C4-2B (cell line): ENCODE measurements around the gene PSEN2.

Source experiments
- H3K27ac ChIP-seq: fragments of 450-650 bp; 2 replicates; pipeline ENCODE4 v1.5.1; 2017
- CTCF ChIP-seq: fragments of 450-650 bp; conservative IDR thresholded peaks from 2 replicates; pipeline ENCODE4 v1.5.1; 2017; ENCODE audit warnings: mild to moderate bottlenecking
- ZFX ChIP-seq: fragments of 450-650 bp; IDR thresholded peaks from 2 replicates; pipeline ENCODE4 v1.6.1; 2017

The PSEN2 gene

DNA sequence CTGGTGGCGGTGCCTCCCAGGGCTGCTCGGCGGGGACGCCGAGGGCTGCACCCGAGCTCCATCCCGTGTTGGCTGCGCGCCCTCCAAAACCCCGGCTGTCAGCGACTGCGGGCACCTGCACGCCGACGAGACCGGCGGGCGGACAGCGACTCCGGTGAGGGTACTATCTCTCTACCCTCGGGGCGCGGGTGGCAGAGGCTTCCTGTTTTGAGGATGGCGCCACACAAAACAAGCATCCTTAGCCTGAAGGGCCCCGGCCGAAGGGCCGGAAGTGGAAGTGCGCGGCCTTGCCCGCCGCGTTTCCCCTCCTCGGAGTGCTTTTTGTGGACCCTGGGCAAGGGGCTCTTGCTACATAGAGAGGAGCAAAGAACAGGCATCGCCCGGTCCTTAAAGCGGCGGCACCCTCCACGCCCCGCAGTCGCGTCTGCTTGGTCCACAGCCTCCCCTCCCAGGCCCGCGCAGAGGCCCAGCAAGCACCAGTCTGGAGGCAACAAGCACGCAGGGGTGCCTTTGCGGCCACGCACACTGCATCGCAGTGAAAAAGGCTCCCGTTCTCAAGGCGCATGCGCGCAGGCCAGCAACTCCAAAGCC lies 69.1 kb downstream of the PSEN2 start:
- peak overlapping the region; percentile 98 for H3K27ac ChIP-seq
- TF ChIP-seq CTCF = no peak
- peak; percentile 92 for TF ChIP-seq ZFX

DNA sequence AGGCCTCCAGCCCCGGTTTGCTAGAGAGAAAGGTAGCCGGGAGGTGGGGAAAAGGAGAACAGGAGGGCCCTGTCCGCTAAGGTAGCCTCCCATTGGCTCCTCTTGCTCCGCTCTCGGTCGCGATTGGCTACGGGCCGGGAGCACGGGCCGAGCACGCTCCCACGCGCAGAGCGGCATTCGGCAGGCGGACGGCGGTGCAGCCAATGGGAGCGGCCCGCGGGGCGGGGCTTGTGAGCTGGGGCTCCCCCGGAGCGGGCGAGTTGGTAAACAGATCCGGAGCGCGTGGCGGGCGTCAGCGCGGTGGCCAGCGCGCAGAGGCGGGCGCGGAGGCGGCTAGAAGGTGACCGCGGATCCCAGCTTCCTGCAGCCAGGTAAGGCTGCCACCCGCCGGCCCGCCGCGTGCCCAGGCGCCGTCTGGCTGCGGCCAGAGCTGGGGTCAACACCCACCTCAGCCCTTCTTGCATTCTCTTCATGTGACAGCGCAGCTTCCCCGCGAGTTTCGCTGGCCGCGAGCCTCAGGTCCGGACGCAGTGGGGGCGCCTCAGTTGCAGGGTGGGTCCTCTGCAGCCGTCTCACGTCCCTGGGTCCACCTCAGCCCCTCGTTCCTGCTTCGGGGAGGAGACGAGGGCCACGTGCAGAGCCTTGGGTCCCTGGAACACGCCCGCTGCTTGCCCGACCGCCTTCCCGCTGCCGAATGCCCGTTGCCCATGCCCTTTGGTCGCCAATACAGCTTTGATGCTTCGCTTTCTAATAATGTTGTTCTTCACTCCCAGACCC lies 69.8 kb downstream of the PSEN2 start, which contains the start of gene COQ8A:
Gene COQ8A (plus strand): TSS at position 266 of the 777 bp plus-strand sequence. CDS start 21,092 bp downstream, outside the sequence.
- no peak for TF ChIP-seq ZFX
- no peak for TF ChIP-seq CTCF
- peak within 1 kb of the TSS; percentile 98 for H3K27ac ChIP-seq

GRCh38 chr1:226940806-226941067 lies 70.3 kb downstream of the PSEN2 start:
- TF ChIP-seq ZFX (no peak), CTCF (no peak)
- H3K27ac ChIP-seq = peak overlapping the region; percentile 98

DNA sequence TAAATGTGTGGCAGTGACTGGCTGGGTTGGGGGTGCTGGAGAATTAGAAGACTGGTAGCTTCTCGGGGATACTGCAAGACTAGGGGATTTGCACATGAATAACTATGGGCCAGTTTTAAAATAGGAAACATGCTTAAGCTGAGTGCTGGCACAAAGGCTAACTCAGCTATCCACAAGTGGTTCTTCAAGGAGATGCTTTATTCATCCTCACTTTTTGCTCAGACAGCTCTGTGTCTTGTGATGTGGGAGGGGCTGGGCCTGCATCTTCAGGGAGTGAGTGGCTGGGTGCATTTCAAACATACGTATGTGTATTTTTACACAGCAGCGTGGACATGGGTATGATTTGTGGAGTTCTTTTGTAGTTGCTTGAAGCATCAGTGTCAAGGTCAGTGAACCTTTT lies 72.0 kb downstream of the PSEN2 start:
- H3K27ac ChIP-seq = no peak overlapping the region
- TF ChIP-seq CTCF (no peak), ZFX (no peak)

DNA sequence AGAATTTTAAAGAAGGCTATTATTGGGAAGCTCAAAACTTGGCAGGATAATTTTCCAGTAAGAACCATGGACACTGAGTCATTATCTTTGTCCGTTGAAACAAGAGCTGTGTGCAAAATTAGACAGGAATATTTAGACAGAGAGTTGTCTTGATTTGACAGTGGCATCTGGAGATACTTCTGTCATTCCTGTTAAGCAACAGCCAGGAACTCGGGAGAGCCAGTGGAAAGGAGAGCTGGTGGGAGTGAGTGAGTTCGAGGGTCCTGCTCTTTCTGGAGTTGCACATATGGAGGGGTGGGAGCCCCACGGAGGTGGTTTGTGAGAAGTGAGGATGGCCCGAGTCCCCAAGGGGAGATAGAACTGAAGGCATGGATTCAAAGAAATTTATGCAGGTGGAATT lies 72.7 kb downstream of the PSEN2 start:
- peak overlapping the region; percentile 93; the same call in 1 of the 2 replicates for H3K27ac ChIP-seq
- no peak for TF ChIP-seq ZFX
- no peak for TF ChIP-seq CTCF

- no peak for TF ChIP-seq CTCF
- TF ChIP-seq ZFX = no peak
- H3K27ac ChIP-seq = peak overlapping the region; percentile 93
Measured at GRCh38 chr1:226943927-226944326, 73.5 kb downstream of the PSEN2 start.

GRCh38 chr1:226945106-226945857 lies 74.9 kb downstream of the PSEN2 start:
- peak overlapping the region; percentile 93 for H3K27ac ChIP-seq
- no peak for TF ChIP-seq ZFX
